CD4-positive, CD25-positive, alpha-beta regulatory T cell (primary cell): Measurements from ENCODE around the gene CRYBB2. TPM values are rescaled to one million over a fixed set of nuclear protein-coding genes. Genes with fewer than 3 reads are reported as not detected.

Source experiments
- ATAC-seq, 2 donors: fragments of 150-1000 bp; cut with Tn5 transposase; one replicate each; pipeline ENCODE4 v1.10.0; 2021; ENCODE audit warnings: low read depth in 2 of 2, moderate number of reproducible peaks in 2 of 2, moderate library complexity in 1 of 2
- DNase-seq, 3 donors: peaks; one replicate each; pipeline versions ENCODE4 v3.0.0 to v3.0.0-alpha.2; 2012 to 2022; ENCODE audit warnings: mixed read lengths in 1 of 3
- H3K27ac ChIP-seq: one replicate; pipeline ENCODE4 v1.7.0; 2013; ENCODE audit warnings: mild to moderate bottlenecking, low read length; ENCODE audit not compliant: insufficient read depth, poor library complexity, severe bottlenecking
- H3K27me3 ChIP-seq: one replicate; pipeline ENCODE4 v1.7.0; 2013; ENCODE audit warnings: low read length; ENCODE audit not compliant: control insufficient read depth, insufficient read depth
- H3K36me3 ChIP-seq: one replicate; pipeline ENCODE4 v1.7.0; 2013; ENCODE audit warnings: mild to moderate bottlenecking, low read length, moderate library complexity; ENCODE audit not compliant: control insufficient read depth, insufficient read depth
- H3K4me1 ChIP-seq: 2 replicates; pipeline ENCODE4 v1.7.0; 2013; ENCODE audit warnings: mild to moderate bottlenecking, low read length; ENCODE audit not compliant: insufficient read depth, control insufficient read depth, poor library complexity, severe bottlenecking
- H3K4me3 ChIP-seq: one replicate; pipeline ENCODE4 v1.7.0; 2013; ENCODE audit warnings: low read depth, mild to moderate bottlenecking, low read length, moderate library complexity
- H3K9me3 ChIP-seq, 2 experiments: 1 replicate in 1 of 2; 2 replicates in 1 of 2; pipeline ENCODE4 v1.7.0; 2013; ENCODE audit warnings: low read length in 2 of 2, mild to moderate bottlenecking in 1 of 2, moderate library complexity in 1 of 2; ENCODE audit not compliant: control insufficient read depth in 2 of 2
- H3K27ac Mint-ChIP-seq, 3 donors: one replicate each; pipeline ENCODE4 v1.8.0; 2020 to 2022; ENCODE audit warnings: mild to moderate bottlenecking in 3 of 3, mixed read lengths in 3 of 3, moderate library complexity in 2 of 3
- H3K27me3 Mint-ChIP-seq: one replicate; pipeline ENCODE4 v1.8.0; 2022; ENCODE audit warnings: mild to moderate bottlenecking, mixed read lengths
- H3K36me3 Mint-ChIP-seq: one replicate; pipeline ENCODE4 v1.8.0; 2020; ENCODE audit warnings: mixed read lengths
- H3K4me1 Mint-ChIP-seq, 4 donors: one replicate each; pipeline ENCODE4 v1.8.0; 2020 to 2022; ENCODE audit warnings: mixed read lengths in 4 of 4, mild to moderate bottlenecking in 1 of 4
- H3K4me3 Mint-ChIP-seq, 4 donors: one replicate each; pipeline ENCODE4 v1.8.0; 2020 to 2022; ENCODE audit warnings: mild to moderate bottlenecking in 4 of 4, mixed read lengths in 4 of 4, moderate library complexity in 3 of 4
- H3K9me3 Mint-ChIP-seq, 7 donors: one replicate each; pipeline ENCODE4 v1.8.0; 2020 to 2022; ENCODE audit warnings: mixed read lengths in 7 of 7, mild to moderate bottlenecking in 3 of 7, moderate library complexity in 2 of 7
- polyA plus RNA-seq, 4 donors: library from polyadenylated mRNA; unstranded; fragments of 300-500 nt; fragmentation: Illumina TruSeq; gene quantifications; one replicate each; pipeline ENCODE4 v1.2.3, GENCODE V29; 2021
- total RNA-seq: library from RNA; stranded (reverse); gene quantifications from one replicate; pipeline ENCODE4 v1.2.3, GENCODE V29; 2022

The CRYBB2 gene
- total and polyA plus RNA-seq, 5 donors from 2014 or later = not detected

- H3K4me1 Mint-ChIP-seq = no peaks in the 10 kb centered on the region
- H3K27ac Mint-ChIP-seq = no peak overlapping the region
- no peak overlapping the region for H3K4me3 Mint-ChIP-seq
- no peaks in the 10 kb centered on the region for H3K36me3 Mint-ChIP-seq
- H3K9me3 ChIP-seq = no peaks in the 10 kb centered on the region
- no peaks in the 10 kb centered on the region for H3K36me3 ChIP-seq
- peaks cover 7% of the 10 kb centered on the region for H3K27me3 Mint-ChIP-seq
- H3K27ac ChIP-seq = no peak overlapping the region
- H3K27me3 ChIP-seq = no peaks in the 10 kb centered on the region
- H3K4me1 ChIP-seq = no peaks in the 10 kb centered on the region
- DNase-seq = no peak
- no peaks in the 10 kb centered on the region for H3K9me3 Mint-ChIP-seq
- no peak overlapping the region for H3K4me3 ChIP-seq
- no peak for ATAC-seq
Observed at GRCh38 chr22:25187469-25187868, 32.0 kb upstream of the CRYBB2 start.

- H3K27me3 Mint-ChIP-seq = peaks cover 4% of the 10 kb centered on the region
- H3K9me3 ChIP-seq = no peaks in the 10 kb centered on the region
- H3K27ac ChIP-seq = no peak overlapping the region
- no peaks in the 10 kb centered on the region for H3K4me1 ChIP-seq
- H3K9me3 Mint-ChIP-seq = no peaks in the 10 kb centered on the region
- ATAC-seq (no peak), DNase-seq (no peak)
- no peaks in the 10 kb centered on the region for H3K36me3 Mint-ChIP-seq
- H3K27ac Mint-ChIP-seq = no peak overlapping the region
- no peak overlapping the region for H3K4me3 Mint-ChIP-seq
- H3K4me1 Mint-ChIP-seq = no peaks in the 10 kb centered on the region
- H3K27me3 ChIP-seq = no peaks in the 10 kb centered on the region
- no peaks in the 10 kb centered on the region for H3K36me3 ChIP-seq
- no peak overlapping the region for H3K4me3 ChIP-seq
Observed at GRCh38 chr22:25192406-25192805, 27.0 kb upstream of the CRYBB2 start.

GRCh38 chr22:25193130-25193529 is 26.3 kb upstream of the CRYBB2 start:
- H3K27ac ChIP-seq = no peak overlapping the region
- Mint-ChIP-seq H3K9me3 (no peaks in the 10 kb centered on the region), H3K27me3 (peaks cover 4% of the 10 kb centered on the region), H3K4me3 (no peak overlapping the region), H3K36me3 (no peaks in the 10 kb centered on the region), H3K4me1 (no peaks in the 10 kb centered on the region), H3K27ac (no peak overlapping the region)
- no peaks in the 10 kb centered on the region for H3K27me3 ChIP-seq
- H3K9me3 ChIP-seq = no peaks in the 10 kb centered on the region
- no peaks in the 10 kb centered on the region for H3K36me3 ChIP-seq
- no peaks in the 10 kb centered on the region for H3K4me1 ChIP-seq
- ATAC-seq (no peak), DNase-seq (no peak)
- no peak overlapping the region for H3K4me3 ChIP-seq

GRCh38 chr22:25193548-25193947 is 25.9 kb upstream of the CRYBB2 start:
- Mint-ChIP-seq H3K9me3 (no peaks in the 10 kb centered on the region), H3K4me3 (no peak overlapping the region), H3K27ac (no peak overlapping the region), H3K27me3 (peaks cover 4% of the 10 kb centered on the region), H3K36me3 (no peaks in the 10 kb centered on the region), H3K4me1 (no peaks in the 10 kb centered on the region)
- Histone ChIP-seq H3K27ac (no peak overlapping the region), H3K36me3 (no peaks in the 10 kb centered on the region), H3K4me1 (no peaks in the 10 kb centered on the region), H3K9me3 (no peaks in the 10 kb centered on the region), H3K27me3 (no peaks in the 10 kb centered on the region), H3K4me3 (no peak overlapping the region)
- no peak for DNase-seq
- ATAC-seq = no peak

- H3K27ac Mint-ChIP-seq = no peak overlapping the region
Observed at GRCh38 chr22:25196326-25196725, 23.1 kb upstream of the CRYBB2 start.

GRCh38 chr22:25197340-25197739 is 22.1 kb upstream of the CRYBB2 start:
- Histone ChIP-seq H3K4me3 (no peak overlapping the region), H3K27ac (no peak overlapping the region), H3K27me3 (no peaks in the 10 kb centered on the region), H3K9me3 (no peaks in the 10 kb centered on the region), H3K4me1 (no peaks in the 10 kb centered on the region), H3K36me3 (no peaks in the 10 kb centered on the region)
- no peak for ATAC-seq
- Mint-ChIP-seq H3K4me3 (no peak overlapping the region), H3K27me3 (no peaks in the 10 kb centered on the region), H3K4me1 (no peaks in the 10 kb centered on the region), H3K9me3 (no peaks in the 10 kb centered on the region), H3K36me3 (no peaks in the 10 kb centered on the region), H3K27ac (no peak overlapping the region)
- no peak for DNase-seq

More at GRCh38 chr22:25196326-25196725, 23.1 kb upstream of the CRYBB2 start:
- Mint-ChIP-seq H3K4me1 (no peaks in the 10 kb centered on the region), H3K27me3 (no peaks in the 10 kb centered on the region), H3K9me3 (no peaks in the 10 kb centered on the region), H3K36me3 (no peaks in the 10 kb centered on the region), H3K4me3 (no peak overlapping the region)
- H3K36me3 ChIP-seq = no peaks in the 10 kb centered on the region
- H3K27ac ChIP-seq = no peak overlapping the region
- H3K27me3 ChIP-seq = no peaks in the 10 kb centered on the region
- H3K4me1 ChIP-seq = no peaks in the 10 kb centered on the region
- H3K4me3 ChIP-seq = no peak overlapping the region
- no peak for ATAC-seq
- DNase-seq = no peak
- no peaks in the 10 kb centered on the region for H3K9me3 ChIP-seq

- no peak within 1 kb of the TSS for H3K4me3 ChIP-seq
- ATAC-seq = no peak
- no peaks in the 10 kb centered on the region for H3K4me1 Mint-ChIP-seq
- H3K27ac ChIP-seq = no peak within 1 kb of the TSS
- H3K4me3 Mint-ChIP-seq = no peak within 1 kb of the TSS
- H3K4me1 ChIP-seq = no peaks in the 10 kb centered on the region
- H3K27ac Mint-ChIP-seq = no peak within 1 kb of the TSS
- no peaks in the 10 kb centered on the region for H3K9me3 Mint-ChIP-seq
- no peak for DNase-seq
- no peaks in the 10 kb centered on the region for H3K9me3 ChIP-seq
- H3K27me3 Mint-ChIP-seq = no peaks in the 10 kb centered on the region
- H3K36me3 Mint-ChIP-seq = no peaks in the 10 kb centered on the region
- H3K27me3 ChIP-seq = no peaks in the 10 kb centered on the region
- H3K36me3 ChIP-seq = no peaks in the 10 kb centered on the region
Observed at GRCh38 chr22:25199731-25200520, 19.5 kb upstream of the CRYBB2 start, which contains the start of gene CRYBB3. CRYBB3 (plus strand) TSS chr22:25199858; CDS start chr22:25201397, 1,539 bp downstream.

GRCh38 chr22:25200967-25201366 is 18.5 kb upstream of the CRYBB2 start:
- Histone ChIP-seq H3K27ac (no peak overlapping the region), H3K27me3 (no peaks in the 10 kb centered on the region), H3K9me3 (no peaks in the 10 kb centered on the region), H3K4me1 (no peaks in the 10 kb centered on the region), H3K36me3 (no peaks in the 10 kb centered on the region), H3K4me3 (no peak overlapping the region)
- no peak overlapping the region for H3K27ac Mint-ChIP-seq
- no peaks in the 10 kb centered on the region for H3K36me3 Mint-ChIP-seq
- H3K27me3 Mint-ChIP-seq = no peaks in the 10 kb centered on the region
- DNase-seq = no peak
- H3K4me1 Mint-ChIP-seq = no peaks in the 10 kb centered on the region
- H3K4me3 Mint-ChIP-seq = no peak overlapping the region
- ATAC-seq = no peak
- no peaks in the 10 kb centered on the region for H3K9me3 Mint-ChIP-seq
